Brain pericyte (primary cell): ENCODE data around the gene CCDC9.
A peak's percentile ranks its signal among the peaks of the same experiment; 100 is the strongest.

Experiments
- DNase-seq: peaks from one replicate; pipeline ENCODE4 v3.0.0-alpha.2; 2012; ENCODE audit warnings: low read depth, low spot score

CCDC9 gene

DNA sequence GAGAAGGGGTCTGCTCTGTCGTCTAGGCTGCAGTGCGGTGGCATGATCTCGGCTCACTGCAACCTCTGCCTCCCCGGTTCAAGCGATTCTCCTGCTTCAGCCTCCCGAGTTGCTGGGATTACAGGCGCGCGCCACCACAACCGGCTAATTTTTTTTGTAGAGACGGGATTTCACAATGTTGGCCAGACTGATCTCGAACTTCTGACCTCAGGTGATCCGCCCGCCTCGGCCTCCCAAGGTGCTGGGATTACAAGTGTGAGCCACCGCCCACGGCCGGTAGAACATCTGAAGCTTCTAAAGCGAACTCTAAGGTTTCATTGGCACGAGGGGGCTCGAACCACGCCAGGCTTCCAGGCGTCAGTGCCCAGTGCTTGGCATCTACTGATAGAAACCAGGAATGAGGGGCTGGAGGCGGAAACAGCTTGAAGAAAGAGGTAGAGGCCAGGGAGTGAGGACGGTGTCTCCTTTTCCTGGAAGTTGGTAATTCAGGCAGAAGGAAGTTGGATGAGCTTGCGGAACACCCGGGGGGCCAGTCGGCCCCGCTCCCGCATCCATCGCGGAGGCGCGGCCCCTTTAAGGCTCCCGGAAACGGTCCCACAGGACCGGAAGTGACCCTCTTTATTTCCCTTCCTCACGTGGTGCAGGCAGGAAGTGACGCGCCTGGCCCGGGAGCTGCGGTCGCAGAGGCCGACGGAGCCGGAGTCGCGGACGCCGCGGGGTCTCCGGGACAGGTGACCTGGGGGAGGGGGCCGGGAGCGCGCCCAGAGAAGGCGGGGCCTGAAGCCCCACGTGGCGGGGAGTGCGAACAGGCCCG is at the start of gene CCDC9:
TSS of gene CCDC9 (plus strand) at position 647 of the 814 bp plus-strand sequence. CDS start 1,876 bp downstream, outside the sequence.
- DNase-seq = peak; percentile 85

DNA sequence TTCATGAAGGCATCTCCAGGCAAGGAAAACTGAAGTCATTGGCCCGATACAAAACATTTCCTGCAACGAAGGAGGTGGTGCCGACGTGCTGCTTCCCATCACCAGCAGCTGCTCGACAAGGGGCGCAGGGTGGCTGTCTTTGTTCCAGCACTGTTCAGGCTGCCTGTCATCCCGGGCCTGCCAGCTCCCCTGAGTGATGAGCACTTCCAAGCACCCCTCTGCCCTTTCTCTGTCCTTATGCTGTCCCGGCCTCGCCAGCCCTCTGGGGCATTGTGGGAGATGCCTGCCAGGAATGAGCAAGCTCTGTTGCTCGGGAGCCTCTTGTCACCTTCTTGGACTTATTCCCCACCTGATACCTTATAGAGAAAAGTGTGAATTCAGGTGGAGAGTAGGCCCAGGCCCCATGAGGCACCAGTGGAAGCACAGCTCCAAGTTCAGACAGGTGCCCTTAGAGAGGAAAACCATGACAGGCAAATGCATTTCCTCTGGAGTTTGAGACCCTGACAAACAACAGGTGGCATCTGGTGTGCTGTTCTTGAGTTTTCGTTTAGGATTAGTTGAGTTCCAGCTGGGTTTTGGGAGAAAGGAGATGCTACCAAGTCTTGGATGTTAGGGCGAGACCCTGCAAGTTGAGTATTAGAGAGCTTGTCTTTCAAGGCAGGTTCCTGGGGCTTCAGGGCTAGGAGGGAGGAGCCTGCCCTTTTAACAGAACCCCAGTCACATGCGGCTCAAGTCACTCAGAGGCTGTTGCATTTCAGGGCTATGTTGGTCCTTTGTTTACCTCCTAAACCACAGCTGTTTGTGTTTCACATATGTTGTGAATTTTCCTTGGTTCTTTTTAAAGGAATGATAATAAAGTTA is 46.8 kb upstream of the CCDC9 start:
- no peak for DNase-seq

GRCh38 chr19:47210180-47210490 is 46.2 kb upstream of the CCDC9 start:
- DNase-seq = no peak

- no peak for DNase-seq
Measured at GRCh38 chr19:47210689-47211316, 45.5 kb upstream of the CCDC9 start.

GRCh38 chr19:47215581-47215980 is 40.7 kb upstream of the CCDC9 start:
- DNase-seq = no peak

- no peak for DNase-seq
Measured at GRCh38 chr19:47221080-47221841, 35.1 kb upstream of the CCDC9 start.

- no peak for DNase-seq
Measured at GRCh38 chr19:47221890-47222289, 34.4 kb upstream of the CCDC9 start.

DNA sequence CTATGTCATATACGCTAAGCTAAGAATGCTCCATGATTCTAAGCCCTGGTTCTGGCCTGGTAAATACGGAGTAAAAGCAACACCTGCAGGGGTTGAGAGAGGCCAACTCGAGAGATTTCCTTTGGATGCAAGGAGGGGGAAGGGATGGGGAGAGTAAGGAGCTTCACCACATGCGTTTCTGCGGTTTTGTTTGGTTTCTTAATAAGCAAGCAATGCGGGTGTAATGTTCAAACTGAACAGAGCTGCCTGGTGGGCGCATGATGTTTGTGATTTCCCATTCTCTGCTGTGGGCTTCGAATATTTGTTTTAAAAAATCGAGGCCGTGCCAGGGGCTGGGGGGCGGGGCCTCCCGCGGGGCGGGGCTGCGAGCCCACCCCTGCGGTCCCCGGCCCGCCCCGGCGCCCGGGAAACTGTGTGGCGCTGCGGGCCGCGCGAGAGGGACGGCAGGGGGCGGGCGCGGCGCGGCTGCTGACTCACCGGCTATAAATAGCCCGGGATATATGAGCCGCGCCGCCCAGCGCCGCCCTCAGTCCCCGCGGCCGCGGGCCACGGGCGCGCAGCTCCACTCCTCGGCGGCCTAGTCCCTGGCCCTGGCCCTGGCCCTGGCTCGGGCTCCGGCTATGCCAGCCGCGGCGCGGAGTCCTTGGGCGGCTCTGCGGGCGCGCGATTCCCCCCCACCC is 30.4 kb upstream of the CCDC9 start:
- DNase-seq = no peak

- no peak for DNase-seq
Measured at GRCh38 chr19:47226426-47227351, 29.6 kb upstream of the CCDC9 start.

- DNase-seq = peak; percentile 66
Measured at GRCh38 chr19:47227352-47228167, 28.8 kb upstream of the CCDC9 start.

- DNase-seq = no peak
Measured at GRCh38 chr19:47228168-47228936, 28.0 kb upstream of the CCDC9 start.

DNA sequence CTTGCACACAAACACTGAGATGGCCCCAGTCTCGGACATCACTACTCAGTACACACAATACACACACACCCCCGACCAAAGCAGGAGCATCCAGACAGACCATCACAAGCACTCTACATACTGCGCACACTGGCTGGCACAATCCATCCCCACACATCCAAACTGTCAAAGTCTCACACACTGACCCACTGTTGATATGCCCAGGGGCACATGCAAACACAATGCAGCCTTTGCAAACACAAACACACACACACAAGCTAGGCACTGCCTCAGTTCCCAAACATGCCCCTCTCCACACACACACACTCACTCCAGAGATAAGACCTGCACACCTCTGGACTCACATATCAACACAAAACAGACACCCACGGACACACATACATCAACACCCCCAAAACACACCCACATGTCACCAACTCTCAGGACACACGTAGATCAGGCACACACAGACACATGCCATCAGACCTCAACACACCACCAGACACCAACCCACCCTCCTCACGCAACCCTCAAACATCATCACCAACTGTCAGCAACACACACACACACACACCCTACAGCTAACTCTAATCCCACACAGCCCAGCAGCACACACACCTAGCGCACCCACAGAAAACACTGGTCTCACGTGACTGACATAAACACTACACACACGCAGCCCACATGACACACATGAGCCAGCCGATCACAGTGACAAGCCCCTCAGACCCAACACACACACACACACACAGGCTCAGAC is 27.2 kb upstream of the CCDC9 start:
- no peak for DNase-seq

GRCh38 chr19:47229676-47230053 is 26.7 kb upstream of the CCDC9 start:
- DNase-seq = no peak

- DNase-seq = no peak
Measured at GRCh38 chr19:47230054-47230920, 26.0 kb upstream of the CCDC9 start.

GRCh38 chr19:47230921-47231214 is 25.5 kb upstream of the CCDC9 start, which contains the start of gene BBC3:
Gene BBC3 (minus strand): TSS chr19:47231199. CDS start chr19:47228431, 2,768 bp downstream.
- no peak for DNase-seq

- no peak for DNase-seq
Measured at GRCh38 chr19:47231215-47232054, 24.9 kb upstream of the CCDC9 start.
